Gastrocnemius medialis (tissue), 4 donors: ENCODE data around the gene CACNA1D.

ENCODE experiments used
- POLR2A ChIP-seq, 2 donors: fragments of 450-650 bp; IDR thresholded peaks; one replicate each; pipeline ENCODE4 v1.6.1; 2017; ENCODE audit warnings: antibody characterized with exemption in 2 of 2, mild to moderate bottlenecking in 2 of 2, moderate library complexity in 2 of 2
- TF ChIP-seq, protein P1 (sequence below), 5 experiments: fragments of 450-650 bp in 3 of 5; fragments of 200-600 bp in 2 of 5; sonication (generic) in 2 of 5; IDR thresholded peaks in 4 of 5; conservative IDR thresholded peaks in 1 of 5; 1 replicate in 4 of 5; 2 replicates in 1 of 5; pipeline ENCODE4 v1.5.1; 2016 to 2019; ENCODE audit warnings: antibody characterized with exemption in 5 of 5, mild to moderate bottlenecking in 3 of 5, moderate library complexity in 3 of 5

DNA sequence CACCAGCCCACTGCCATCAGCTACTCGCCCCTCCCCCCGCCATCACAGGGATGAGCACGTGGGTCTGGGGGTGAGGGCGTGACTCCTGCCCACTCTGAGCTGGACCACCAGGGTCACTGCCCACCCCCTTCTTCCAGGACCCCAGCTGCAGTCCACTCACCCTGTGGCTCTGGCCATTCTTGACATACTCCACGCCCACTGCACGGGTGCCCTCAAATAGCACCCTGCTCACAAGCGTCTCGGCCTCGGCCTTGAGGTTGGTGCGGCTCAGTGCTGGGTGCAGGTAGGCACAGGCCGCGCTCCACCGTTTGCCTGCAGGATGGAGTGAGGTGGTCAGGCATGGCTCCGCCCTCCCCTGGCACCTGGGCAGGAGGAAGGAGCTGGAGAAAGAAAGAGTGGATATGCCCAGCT is 327.9 kb downstream of the CACNA1D start:
- TF ChIP-seq, protein P1, sequence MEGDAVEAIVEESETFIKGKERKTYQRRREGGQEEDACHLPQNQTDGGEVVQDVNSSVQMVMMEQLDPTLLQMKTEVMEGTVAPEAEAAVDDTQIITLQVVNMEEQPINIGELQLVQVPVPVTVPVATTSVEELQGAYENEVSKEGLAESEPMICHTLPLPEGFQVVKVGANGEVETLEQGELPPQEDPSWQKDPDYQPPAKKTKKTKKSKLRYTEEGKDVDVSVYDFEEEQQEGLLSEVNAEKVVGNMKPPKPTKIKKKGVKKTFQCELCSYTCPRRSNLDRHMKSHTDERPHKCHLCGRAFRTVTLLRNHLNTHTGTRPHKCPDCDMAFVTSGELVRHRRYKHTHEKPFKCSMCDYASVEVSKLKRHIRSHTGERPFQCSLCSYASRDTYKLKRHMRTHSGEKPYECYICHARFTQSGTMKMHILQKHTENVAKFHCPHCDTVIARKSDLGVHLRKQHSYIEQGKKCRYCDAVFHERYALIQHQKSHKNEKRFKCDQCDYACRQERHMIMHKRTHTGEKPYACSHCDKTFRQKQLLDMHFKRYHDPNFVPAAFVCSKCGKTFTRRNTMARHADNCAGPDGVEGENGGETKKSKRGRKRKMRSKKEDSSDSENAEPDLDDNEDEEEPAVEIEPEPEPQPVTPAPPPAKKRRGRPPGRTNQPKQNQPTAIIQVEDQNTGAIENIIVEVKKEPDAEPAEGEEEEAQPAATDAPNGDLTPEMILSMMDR (IDR thresholded peaks at IDR 0.05 in 4 of 5, conservative IDR thresholded peaks at IDR 0.05 in 1 of 5), result no peak
- TF ChIP-seq POLR2A (IDR thresholded peaks at IDR 0.05), result no peak
